Smooth muscle cell (in vitro differentiated cells): ENCODE measurements around the gene BTBD16. TPM values are rescaled to one million over a fixed set of nuclear protein-coding genes. Genes with fewer than 3 reads are reported as not detected.

Source experiments
- DNase-seq: peaks from one replicate; lab custom pipeline; 2025; ENCODE audit not compliant: unreplicated experiment; lab: John Stamatoyannopoulos, UW
- H2AFZ ChIP-seq: fragments of 200-600 bp; sonication (generic); 2 replicates; pipeline ENCODE4 v1.6.0; 2016; ENCODE audit warnings: antibody characterized with exemption, low read depth, mild to moderate bottlenecking
- H3F3A ChIP-seq: fragments of 200-600 bp; sonication (generic); 2 replicates; pipeline ENCODE4 v1.6.0; 2017; ENCODE audit warnings: antibody characterized with exemption, low read depth
- H3K27ac ChIP-seq: fragments of 200-600 bp; sonication (generic); 2 replicates; pipeline ENCODE4 v1.5.1; 2016; ENCODE audit warnings: low read depth, mild to moderate bottlenecking
- H3K27me3 ChIP-seq: fragments of 200-600 bp; sonication (generic); 2 replicates; pipeline ENCODE4 v1.6.1; 2016; ENCODE audit warnings: low read depth, mild to moderate bottlenecking
- H3K36me3 ChIP-seq: fragments of 200-600 bp; sonication (generic); 2 replicates; pipeline ENCODE4 v1.5.1; 2016; ENCODE audit warnings: low read depth
- H3K4me1 ChIP-seq: fragments of 200-600 bp; sonication (generic); 2 replicates; pipeline ENCODE4 v1.5.1; 2016; ENCODE audit warnings: low read depth
- H3K4me2 ChIP-seq: fragments of 200-600 bp; sonication (generic); 2 replicates; pipeline ENCODE4 v1.6.0; 2016; ENCODE audit warnings: mild to moderate bottlenecking
- H3K4me3 ChIP-seq: fragments of 200-600 bp; sonication (generic); 2 replicates; pipeline ENCODE4 v1.5.1; 2016; ENCODE audit warnings: mild to moderate bottlenecking
- H3K79me2 ChIP-seq: fragments of 200-600 bp; sonication (generic); 2 replicates; pipeline ENCODE4 v1.6.0; 2016; ENCODE audit warnings: low read depth, mild to moderate bottlenecking
- H3K9ac ChIP-seq: fragments of 200-600 bp; sonication (generic); 2 replicates; pipeline ENCODE4 v1.6.0; 2016; ENCODE audit warnings: low read depth
- H3K9me3 ChIP-seq: fragments of 200-600 bp; sonication (generic); replicated peaks from 2 replicates; pipeline ENCODE4 v1.5.1; 2016; ENCODE audit warnings: low read depth
- H4K20me1 ChIP-seq: fragments of 200-600 bp; sonication (generic); 2 replicates; pipeline ENCODE4 v1.6.0; 2016; ENCODE audit warnings: low read depth
- CTCF ChIP-seq: fragments of 200-600 bp; sonication (generic); IDR thresholded peaks from 2 replicates; pipeline ENCODE4 v1.5.1; 2017; ENCODE audit warnings: borderline replicate concordance, mild to moderate bottlenecking, antibody characterized with exemption; ENCODE audit not compliant: insufficient read depth, poor library complexity, severe bottlenecking
- WGBS: methylation state at CpG from one replicate; pipeline ENCODE4 v1.1.7; 2016; ENCODE audit warnings: low lambda C conversion rate; 5-methylcytosine and 5-hydroxymethylcytosine counted together
- polyA plus RNA-seq: library from polyadenylated mRNA; unstranded; fragments of >200 nt; fragmentation: Nextera tagmentation; extraction: Ambion mirVana; gene quantifications from 2 replicates; pipeline ENCODE4 v1.2.1, GENCODE V29; 2016
- total RNA-seq: library from RNA; depleted of rRNA; stranded (reverse); fragments of >200 nt; gene quantifications from 2 replicates; pipeline ENCODE4 v1.2.3, GENCODE V29; 2014

Gene BTBD16
- total and polyA plus RNA-seq, 2 experiments from 2014 or later, result not detected

DNA sequence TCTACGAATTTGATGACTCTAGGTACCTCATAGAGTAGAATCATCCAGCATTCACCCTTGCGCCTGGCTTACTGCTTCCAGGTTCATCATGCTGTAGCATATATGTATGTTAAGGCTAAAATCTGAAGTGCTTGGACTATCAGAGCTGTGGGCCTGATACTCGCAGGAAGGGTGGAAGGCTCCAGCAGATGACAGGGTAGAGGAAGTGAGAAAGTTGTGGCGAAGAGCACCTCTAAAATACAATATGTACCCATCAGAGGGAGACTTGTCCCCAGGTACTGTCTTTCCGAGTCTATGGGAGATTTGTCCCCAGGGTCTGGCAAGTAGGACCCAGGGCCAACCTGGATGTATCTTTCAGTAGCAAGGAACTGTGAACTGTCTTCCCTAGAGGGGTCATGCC is 55.3 kb downstream of the BTBD16 start:
- TF ChIP-seq CTCF, result no peak
- Histone ChIP-seq H3K36me3 (no peaks in the 10 kb centered on the region), H3K27ac (no peak overlapping the region), H2AFZ (no peak overlapping the region), H3K9me3 (no peaks in the 10 kb centered on the region), H3F3A (no peaks in the 10 kb centered on the region), H3K27me3 (no peaks in the 10 kb centered on the region), H3K4me3 (no peak overlapping the region), H3K4me2 (no peak overlapping the region), H3K4me1 (no peaks in the 10 kb centered on the region), H3K79me2 (no peaks in the 10 kb centered on the region), H4K20me1 (no peaks in the 10 kb centered on the region), H3K9ac (no peak overlapping the region)
- DNase-seq, result no peak
- WGBS, result 94% methylated on average over 5 of the region's 5 CpGs

DNA sequence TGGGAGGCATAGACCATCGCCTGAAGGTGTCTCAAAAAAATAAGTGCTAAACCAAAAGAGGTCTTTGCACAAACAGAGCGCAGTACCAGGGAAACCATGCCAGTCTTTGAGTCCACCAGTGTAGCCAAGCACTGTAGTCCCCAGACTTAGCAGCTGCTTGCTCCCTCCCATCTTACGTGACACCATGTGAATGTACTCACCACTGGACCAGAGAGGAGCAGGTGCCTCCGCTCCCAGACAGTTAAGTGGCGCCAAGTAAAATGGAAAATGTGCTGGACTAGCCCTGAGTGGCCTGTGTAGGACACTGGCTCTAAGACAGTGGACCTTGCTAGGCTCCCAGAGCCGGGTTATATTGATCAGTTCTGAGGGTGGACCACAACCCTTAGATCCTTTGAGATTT is 55.7 kb downstream of the BTBD16 start:
- DNase-seq, result no peak
- no peak overlapping the region for H3K4me2 ChIP-seq
- H3K27ac ChIP-seq, result no peak overlapping the region
- H3K4me3 ChIP-seq, result no peak overlapping the region
- no peaks in the 10 kb centered on the region for H3K79me2 ChIP-seq
- H4K20me1 ChIP-seq, result no peaks in the 10 kb centered on the region
- H3K4me1 ChIP-seq, result no peaks in the 10 kb centered on the region
- H3K27me3 ChIP-seq, result no peaks in the 10 kb centered on the region
- H2AFZ ChIP-seq, result no peak overlapping the region
- no peaks in the 10 kb centered on the region for H3F3A ChIP-seq
- H3K36me3 ChIP-seq, result no peaks in the 10 kb centered on the region
- 93% methylated on average over 6 of the region's 6 CpGs for WGBS
- no peak for TF ChIP-seq CTCF
- H3K9ac ChIP-seq, result no peak overlapping the region
- no peaks in the 10 kb centered on the region for H3K9me3 ChIP-seq

DNA sequence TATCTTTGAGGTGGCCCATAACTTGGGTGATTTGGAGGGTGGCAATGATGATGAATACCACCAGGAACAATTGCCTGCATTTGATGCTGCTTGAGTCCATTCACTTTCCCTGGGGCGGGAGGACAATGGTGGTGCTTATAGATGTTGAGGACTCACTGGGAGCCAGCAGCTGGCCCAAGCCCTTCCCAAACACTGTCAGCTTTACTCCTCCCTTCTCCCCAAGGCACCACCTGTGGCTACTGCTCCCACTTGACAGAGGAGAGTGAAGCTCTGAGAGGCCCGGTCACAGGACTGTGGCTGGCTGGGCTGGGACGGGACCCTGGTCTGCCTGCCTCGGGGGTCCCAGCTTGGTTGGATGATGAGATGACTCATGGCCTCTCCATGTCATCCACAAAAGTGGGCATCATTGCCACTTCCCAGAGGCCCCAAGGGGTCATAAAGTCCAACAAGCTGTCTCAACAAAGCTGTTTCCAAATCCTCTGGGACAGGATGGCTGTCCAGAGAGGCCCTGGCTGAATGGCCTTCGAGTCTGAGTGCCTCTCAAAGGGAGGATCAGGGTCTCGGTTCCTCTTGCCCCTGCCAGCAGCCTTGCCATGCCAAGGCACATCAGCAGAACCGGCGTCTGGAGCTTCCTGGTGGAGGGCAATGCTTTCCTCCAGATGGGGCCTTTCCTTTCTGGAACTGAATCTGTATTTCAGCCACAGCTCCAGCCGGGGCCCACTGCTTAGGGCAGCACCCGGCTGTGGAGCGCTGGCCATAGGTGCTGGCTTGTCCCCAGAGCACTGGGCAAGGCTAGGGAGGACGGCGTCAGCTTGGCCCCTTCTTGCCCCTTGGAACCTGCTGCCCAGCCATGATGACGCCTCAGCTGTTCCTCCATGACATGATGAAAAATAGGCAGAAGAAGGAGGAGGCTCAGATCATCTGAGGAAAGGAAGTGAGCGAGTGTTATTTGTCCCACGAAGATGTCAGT is 56.4 kb downstream of the BTBD16 start:
- no peak for DNase-seq
- no peak overlapping the region for H2AFZ ChIP-seq
- no peak overlapping the region for H3K4me2 ChIP-seq
- no peaks in the 10 kb centered on the region for H3F3A ChIP-seq
- no peak overlapping the region for H3K27ac ChIP-seq
- WGBS, result 96% methylated on average over 16 of the region's 16 CpGs
- no peak overlapping the region for H3K9ac ChIP-seq
- no peaks in the 10 kb centered on the region for H3K9me3 ChIP-seq
- no peaks in the 10 kb centered on the region for H4K20me1 ChIP-seq
- H3K79me2 ChIP-seq, result no peaks in the 10 kb centered on the region
- no peak overlapping the region for H3K4me3 ChIP-seq
- no peaks in the 10 kb centered on the region for H3K4me1 ChIP-seq
- H3K27me3 ChIP-seq, result no peaks in the 10 kb centered on the region
- no peaks in the 10 kb centered on the region for H3K36me3 ChIP-seq
- TF ChIP-seq CTCF, result no peak
